H1 (cell line): ENCODE results near the gene SH3BP5. TPM values are rescaled to one million over a fixed set of nuclear protein-coding genes. Genes with fewer than 3 reads are reported as not detected.

ENCODE experiments used
- CTCF ChIA-PET: fragments of 300-600 bp; sonication (Branson Sonifier 250); formaldehyde crosslinking; loops from one replicate; lab custom pipeline; 2021; ENCODE audit not compliant: partially characterized antibody; lab: Charles Lee
- POLR2A ChIA-PET: fragments of 300-600 bp; sonication (Branson Sonifier 250); formaldehyde crosslinking; loops from one replicate; lab custom pipeline; 2021; ENCODE audit warnings: inconsistent platforms; ENCODE audit not compliant: partially characterized antibody; lab: Charles Lee
- DNase-seq, 2 experiments: peaks; one replicate each; pipeline versions ENCODE4 v3.0.0 to v3.0.0-alpha.2; 2010 to 2022; ENCODE audit warnings: low spot score in 2 of 2, low read depth in 1 of 2, mixed read lengths in 1 of 2
- FAIRE-seq: peaks from 2 replicates; lab custom pipeline; 2011; peaks lifted over from hg19 to GRCh38; lab: Jason Lieb, UNC
- H2AFZ ChIP-seq: 2 replicates; pipeline ENCODE4 v1.8.1; 2012; ENCODE audit warnings: low read length, inconsistent platforms
- H2AK5ac ChIP-seq: 2 replicates; pipeline ENCODE4 v1.6.1; 2013; ENCODE audit warnings: low read depth, low read length
- H2BK120ac ChIP-seq: replicated peaks from 2 replicates; pipeline ENCODE3; 2013; ENCODE audit warnings: low read depth, low read length, inconsistent platforms
- H2BK12ac ChIP-seq: 2 replicates; pipeline ENCODE4 v1.6.1; 2013; ENCODE audit warnings: low read depth, low read length
- H2BK15ac ChIP-seq: 2 replicates; pipeline ENCODE4 v1.6.1; 2013; ENCODE audit warnings: low read length
- H2BK20ac ChIP-seq: 2 replicates; pipeline ENCODE4 v1.6.1; 2013; ENCODE audit warnings: low read length
- H2BK5ac ChIP-seq: 2 replicates; pipeline ENCODE4 v1.6.1; 2013; ENCODE audit warnings: low read depth, low read length
- H3K14ac ChIP-seq: 2 replicates; pipeline ENCODE4 v1.6.1; 2013; ENCODE audit warnings: inconsistent platforms; ENCODE audit not compliant: insufficient read length
- H3K18ac ChIP-seq: 2 replicates; pipeline ENCODE4 v1.6.1; 2013; ENCODE audit warnings: low read length; ENCODE audit errors: extremely low read depth
- H3K23ac ChIP-seq: 2 replicates; pipeline ENCODE4 v1.6.1; 2013; ENCODE audit warnings: inconsistent platforms; ENCODE audit not compliant: insufficient read length
- H3K23me2 ChIP-seq: 2 replicates; pipeline ENCODE4 v1.6.1; 2013; ENCODE audit warnings: low read depth, low read length
- H3K27ac ChIP-seq: 2 replicates; pipeline ENCODE4 v1.6.1; 2011; ENCODE audit warnings: low read depth, low read length, inconsistent platforms
- H3K27me3 ChIP-seq, 4 experiments: replicated peaks in 1 of 4; 1 replicate in 1 of 4; 2 replicates in 3 of 4; pipeline versions ENCODE4 v1.6.1 to v1.8.1; 2011 to 2013; ENCODE audit warnings: low read length in 3 of 4, mild to moderate bottlenecking in 3 of 4, inconsistent platforms in 2 of 4, mixed read lengths in 2 of 4, moderate library complexity in 1 of 4; ENCODE audit not compliant: control insufficient read depth in 3 of 4, insufficient read depth in 3 of 4; ENCODE audit errors: extremely low read depth in 1 of 4
- H3K36me3 ChIP-seq, 4 experiments: 2 replicates each; pipeline versions ENCODE4 v1.6.1 to v1.8.1; 2011 to 2013; ENCODE audit warnings: mild to moderate bottlenecking in 4 of 4, low read length in 3 of 4, moderate library complexity in 2 of 4, control low read depth in 1 of 4, inconsistent platforms in 1 of 4; ENCODE audit not compliant: insufficient read depth in 4 of 4, control insufficient read depth in 2 of 4
- H3K4ac ChIP-seq: replicated peaks from 2 replicates; pipeline ENCODE3; 2013; ENCODE audit warnings: low read length, low read depth, mixed read lengths, inconsistent platforms; ENCODE audit not compliant: insufficient read length
- H3K4me1 ChIP-seq, 4 experiments: replicated peaks in 1 of 4; 1 replicate in 1 of 4; 2 replicates in 3 of 4; pipeline versions ENCODE4 v1.6.1 to v1.8.1; 2011 to 2013; ENCODE audit warnings: low read length in 3 of 4, inconsistent platforms in 2 of 4, mixed read lengths in 1 of 4; ENCODE audit not compliant: insufficient read depth in 4 of 4, control insufficient read depth in 3 of 4
- H3K4me2 ChIP-seq, 2 experiments: 2 replicates each; pipeline versions ENCODE4 v1.6.1 to v1.8.1; 2011 to 2013; ENCODE audit warnings: low read depth in 2 of 2, low read length in 2 of 2, control low read depth in 1 of 2, inconsistent platforms in 1 of 2, mild to moderate bottlenecking in 1 of 2; ENCODE audit not compliant: insufficient read depth in 1 of 2
- H3K4me3 ChIP-seq, 4 experiments: fragments of 200-600, 300-600 bp in 1 of 4; sonication (generic), shearing (Covaris generic), sonication (Bioruptor Twin) in 1 of 4; 2 replicates each; pipeline versions ENCODE4 v1.5.1 to v1.8.1; 2011 to 2016; ENCODE audit warnings: low read length in 4 of 4, low read depth in 3 of 4, control low read depth in 2 of 4, inconsistent platforms in 2 of 4, mild to moderate bottlenecking in 2 of 4, mixed read lengths in 1 of 4, moderate library complexity in 1 of 4; ENCODE audit not compliant: insufficient read depth in 2 of 4; ENCODE audit errors: extremely low read depth in 1 of 4
- H3K56ac ChIP-seq: replicated peaks from 2 replicates; pipeline ENCODE3; 2013; ENCODE audit warnings: low read depth, mild to moderate bottlenecking, mixed read lengths, low read length, inconsistent platforms; ENCODE audit not compliant: insufficient read length
- H3K79me1 ChIP-seq: 2 replicates; pipeline ENCODE4 v1.6.1; 2013; ENCODE audit warnings: low read depth, low read length, control low read depth
- H3K79me2 ChIP-seq, 2 experiments: 2 replicates each; pipeline versions ENCODE4 v1.6.1 to v1.8.1; 2012 to 2013; ENCODE audit warnings: low read length in 2 of 2, mild to moderate bottlenecking in 2 of 2, inconsistent platforms in 1 of 2; ENCODE audit not compliant: insufficient read depth in 2 of 2, control insufficient read depth in 1 of 2
- H3K9ac ChIP-seq, 4 experiments: replicated peaks in 1 of 4; 1 replicate in 1 of 4; 2 replicates in 3 of 4; pipeline versions ENCODE4 v1.6.1 to v1.8.1; 2011 to 2013; ENCODE audit warnings: low read depth in 3 of 4, low read length in 3 of 4, control low read depth in 2 of 4, mild to moderate bottlenecking in 2 of 4, moderate library complexity in 2 of 4, inconsistent platforms in 1 of 4; ENCODE audit errors: extremely low read depth in 1 of 4
- H3K9me3 ChIP-seq, 2 experiments: 2 replicates each; pipeline versions ENCODE4 v1.6.1 to v1.8.1; 2012 to 2013; ENCODE audit warnings: mild to moderate bottlenecking in 2 of 2, moderate library complexity in 2 of 2, control low read depth in 1 of 2, inconsistent platforms in 1 of 2, low read depth in 1 of 2, low read length in 1 of 2, mixed read lengths in 1 of 2; ENCODE audit not compliant: insufficient read depth in 2 of 2
- H4K20me1 ChIP-seq, 2 experiments: replicated peaks in 1 of 2; 2 replicates each; pipeline versions ENCODE3 to v1.8.1; 2011 to 2013; ENCODE audit warnings: inconsistent platforms in 2 of 2, low read length in 2 of 2, mild to moderate bottlenecking in 1 of 2; ENCODE audit not compliant: insufficient read depth in 2 of 2, control insufficient read depth in 1 of 2
- H4K5ac ChIP-seq: 2 replicates; pipeline ENCODE4 v1.6.1; 2013; ENCODE audit warnings: low read length, low read depth, mixed read lengths, inconsistent platforms; ENCODE audit not compliant: insufficient read length
- H4K8ac ChIP-seq: 2 replicates; pipeline ENCODE4 v1.8.0; 2013; ENCODE audit warnings: mild to moderate bottlenecking, moderate library complexity, low read length, inconsistent platforms; ENCODE audit not compliant: insufficient read depth; ENCODE audit errors: extremely low read depth
- H4K91ac ChIP-seq: replicated peaks from 2 replicates; pipeline ENCODE3; 2013; ENCODE audit warnings: low read length, mixed read lengths, inconsistent platforms; ENCODE audit not compliant: insufficient read length
- ATF3 ChIP-seq: IDR thresholded peaks from 2 replicates; pipeline ENCODE4 v1.6.1; 2011; ENCODE audit warnings: low read depth, mild to moderate bottlenecking, low read length; ENCODE audit not compliant: insufficient read depth
- CEBPB ChIP-seq: IDR thresholded peaks from 2 replicates; pipeline ENCODE4 v1.6.1; 2012; ENCODE audit warnings: low read depth, low read length
- CHD1 ChIP-seq: IDR thresholded peaks from 2 replicates; pipeline ENCODE4 v1.6.1; 2012; ENCODE audit warnings: low read depth, low read length, improper control_type of control experiment
- EP300 ChIP-seq, 2 experiments: IDR thresholded peaks; 1 replicate in 1 of 2; 2 replicates in 1 of 2; pipeline ENCODE4 v1.6.1; 2011 to 2012; ENCODE audit warnings: low read depth in 2 of 2, low read length in 2 of 2, mild to moderate bottlenecking in 2 of 2, borderline replicate concordance in 1 of 2, inconsistent platforms in 1 of 2, moderate library complexity in 1 of 2
- GABPA ChIP-seq: IDR thresholded peaks from 2 replicates; pipeline ENCODE4 v1.6.1; 2011; ENCODE audit warnings: mild to moderate bottlenecking, low read length, moderate library complexity, borderline replicate concordance; ENCODE audit not compliant: insufficient read depth
- HDAC2 ChIP-seq, 2 experiments: fragments of 300-600 bp in 1 of 2; sonication (generic) in 1 of 2; IDR thresholded peaks; 2 replicates each; pipeline ENCODE4 v1.6.1; 2011 to 2012; ENCODE audit warnings: low read depth in 2 of 2, low read length in 2 of 2, mild to moderate bottlenecking in 2 of 2, moderate library complexity in 2 of 2, borderline replicate concordance in 1 of 2, inconsistent platforms in 1 of 2
- JUND ChIP-seq: IDR thresholded peaks from 2 replicates; pipeline ENCODE4 v1.6.1; 2011; ENCODE audit warnings: mild to moderate bottlenecking, improper control_type of control experiment, low read length
- MAFK ChIP-seq: IDR thresholded peaks from 2 replicates; pipeline ENCODE4 v1.6.1; 2012; ENCODE audit warnings: low read depth, mild to moderate bottlenecking, improper control_type of control experiment, low read length
- NANOG ChIP-seq: IDR thresholded peaks from 2 replicates; pipeline ENCODE4 v1.6.1; 2011; ENCODE audit warnings: low read length, low read depth, mild to moderate bottlenecking, inconsistent platforms; ENCODE audit not compliant: insufficient read depth, poor library complexity, severe bottlenecking
- POLR2AphosphoS5 ChIP-seq: IDR thresholded peaks from 2 replicates; pipeline ENCODE4 v1.6.1; 2011; ENCODE audit warnings: low read depth, low read length
- POU5F1 ChIP-seq: IDR thresholded peaks from 2 replicates; pipeline ENCODE4 v1.6.1; 2011; ENCODE audit warnings: low read depth, mild to moderate bottlenecking, low read length, moderate library complexity
- RAD21 ChIP-seq, 2 experiments: IDR thresholded peaks in 1 of 2; conservative IDR thresholded peaks in 1 of 2; 2 replicates each; pipeline ENCODE4 v1.6.1; 2011; ENCODE audit warnings: low read depth in 2 of 2, low read length in 2 of 2, improper control_type of control experiment in 1 of 2, inconsistent platforms in 1 of 2, mild to moderate bottlenecking in 1 of 2, moderate library complexity in 1 of 2
- TAF1 ChIP-seq: IDR thresholded peaks from 2 replicates; pipeline ENCODE4 v1.6.1; 2011; ENCODE audit warnings: mild to moderate bottlenecking, low read depth, low read length
- WGBS, 2 experiments: shearing (Covaris generic) in 1 of 2; methylation state at CpG; one replicate each; pipeline versions ENCODE4 v1.1.6 to v1.1.7; 2013 to 2015; ENCODE audit warnings: low lambda C conversion rate in 2 of 2, mixed read lengths in 2 of 2, inconsistent platforms in 1 of 2, low coverage in 1 of 2, missing lambda C conversion rate in 1 of 2; ENCODE audit not compliant: insufficient replicate concordance in 2 of 2, insufficient coverage in 1 of 2, insufficient read length in 1 of 2; ENCODE audit errors: extremely low coverage in 1 of 2, missing lambda C conversion rate in 1 of 2; 5-methylcytosine and 5-hydroxymethylcytosine counted together
- polyA plus RNA-seq, 7 experiments: library from polyadenylated mRNA; depleted of rRNA in 3 of 7; stranded (reverse) in 5 of 7; unstranded in 2 of 7; fragments of >200 nt in 5 of 7; fragments of 200-250 nt in 2 of 7; gene quantifications; 1 replicate in 5 of 7; 2 replicates in 1 of 7; 4 replicates in 1 of 7; pipeline versions ENCODE4 v1.2.1 to v1.2.3, GENCODE V29; 2011 to 2013; ENCODE audit warnings: missing spikeins in 2 of 7, mixed read lengths in 2 of 7
- total RNA-seq: library from RNA; stranded (reverse); fragmentation: NEBNext Ultra II Directional; extraction: Animal tissue kit (Norgen Biotek cat#: 25700); gene quantifications from 2 replicates; pipeline ENCODE4 v1.2.1, GENCODE V29; 2021

Gene SH3BP5
- total and polyA plus RNA-seq, 2 of the 8 experiments (the other 6 are each of a cell fraction or from before 2014, with no cell fraction given): 7.1 to 9.7 TPM

GRCh38 chr3:15313461-15313860 lies 18.9 kb downstream of the SH3BP5 start:
- Histone ChIP-seq H3K23me2 (no peaks in the 10 kb centered on the region), H3K18ac (no peak overlapping the region), H3K36me3 (no peaks in the 10 kb centered on the region), H3K4ac (no peak overlapping the region), H3K27ac (no peak overlapping the region), H3K14ac (no peak overlapping the region), H2AK5ac (no peak overlapping the region), H3K23ac (no peak overlapping the region), H2BK120ac (no peak overlapping the region), H3K79me1 (no peaks in the 10 kb centered on the region), H3K79me2 (no peaks in the 10 kb centered on the region; a peak in 1 of 4 replicates), H3K56ac (no peak overlapping the region), H3K4me3 (no peak overlapping the region), H2AFZ (no peak overlapping the region), H2BK15ac (no peak overlapping the region), H4K20me1 (no peaks in the 10 kb centered on the region), H2BK5ac (no peak overlapping the region), H3K27me3 (no peaks in the 10 kb centered on the region), H4K5ac (no peak overlapping the region), H4K8ac (no peak overlapping the region), H3K4me2 (no peak overlapping the region), H2BK12ac (no peak overlapping the region), H4K91ac (no peak overlapping the region), H3K4me1 (peaks cover 2 to 10% (median 6%) of the 10 kb centered on the region in 4 experiments; a peak in 4 of 7 replicates), H3K9me3 (no peaks in the 10 kb centered on the region), H3K9ac (no peak overlapping the region), H2BK20ac (no peak overlapping the region)
- FAIRE-seq: no peak
- ChIA-PET POLR2A (interaction anchor here (1.0 kb wide), 1 partner anchor 17 kb away, joined by 3 read pairs; no protein-coding TSS in a partner anchor), CTCF (interaction anchor here (0.8 to 1.8 kb wide), 4 partner anchors 9 to 44 kb away, joined by 3 to 7 read pairs (median 4); no protein-coding TSS in a partner anchor)
- DNase-seq: no peak
- 92% methylated on average over 4 of the region's 4 CpGs; no CpG with 5 or more reads in 1 of the 2 experiments for WGBS, 2 experiments
- TF ChIP-seq GABPA (no peak), MAFK (no peak), RAD21 (IDR thresholded peaks at IDR 0.05 in 1 of 2, conservative IDR thresholded peaks at IDR 0.05 in 1 of 2; ENCODE audit: low read depth in 2 of 2, low read length in 2 of 2) (no peak), CEBPB (no peak), HDAC2 (IDR thresholded peaks at IDR 0.05; ENCODE audit: borderline replicate concordance in 1 of 2, low read depth in 2 of 2, low read length in 2 of 2) (no peak), JUND (no peak), ATF3 (no peak), NANOG (no peak), CHD1 (no peak), EP300 (IDR thresholded peaks at IDR 0.05; ENCODE audit: borderline replicate concordance in 1 of 2, low read depth in 2 of 2, low read length in 2 of 2) (no peak), POLR2AphosphoS5 (no peak), POU5F1 (no peak), TAF1 (no peak)
